ENCODE measurements around the gene CHMP2B. TPM values are rescaled to one million over a fixed set of nuclear protein-coding genes. Genes with fewer than 3 reads are reported as not detected.

The CHMP2B gene
- total RNA-seq, 1 experiment from 2014 or later: 39.3 TPM

DNA sequence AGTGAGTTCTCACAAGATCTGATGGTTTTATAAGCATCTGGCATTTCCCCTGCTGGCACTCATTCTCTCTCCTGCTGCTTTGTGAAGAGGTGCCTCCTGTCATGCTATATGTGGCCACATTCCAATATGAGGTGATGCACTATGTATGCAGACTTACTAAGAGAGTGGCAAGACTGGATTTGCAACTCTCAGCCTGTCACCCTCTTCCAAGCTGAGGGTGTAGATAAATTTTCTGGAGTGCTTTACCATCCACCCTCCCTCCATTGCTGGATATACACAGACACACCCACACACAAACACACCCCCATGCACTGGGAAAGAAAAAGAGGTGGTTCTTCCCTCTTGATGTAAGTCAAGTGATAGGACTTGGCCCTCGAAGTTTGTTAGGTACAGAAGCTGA, 30.2 kb upstream of the CHMP2B start:
- H3K79me2 ChIP-seq (ENCODE audit: insufficient read depth, low read length): no peaks in the 10 kb centered on the region
- H3K9me3 ChIP-seq (ENCODE audit: control insufficient read depth, low read depth, low read length): peaks cover 10% of the 10 kb centered on the region
- H2BK5ac ChIP-seq (ENCODE audit: insufficient read length, low read length): no peak overlapping the region
- H4K20me1 ChIP-seq (ENCODE audit: control insufficient read depth, insufficient read depth, insufficient read length): no peaks in the 10 kb centered on the region
- TF ChIP-seq, protein P1, sequence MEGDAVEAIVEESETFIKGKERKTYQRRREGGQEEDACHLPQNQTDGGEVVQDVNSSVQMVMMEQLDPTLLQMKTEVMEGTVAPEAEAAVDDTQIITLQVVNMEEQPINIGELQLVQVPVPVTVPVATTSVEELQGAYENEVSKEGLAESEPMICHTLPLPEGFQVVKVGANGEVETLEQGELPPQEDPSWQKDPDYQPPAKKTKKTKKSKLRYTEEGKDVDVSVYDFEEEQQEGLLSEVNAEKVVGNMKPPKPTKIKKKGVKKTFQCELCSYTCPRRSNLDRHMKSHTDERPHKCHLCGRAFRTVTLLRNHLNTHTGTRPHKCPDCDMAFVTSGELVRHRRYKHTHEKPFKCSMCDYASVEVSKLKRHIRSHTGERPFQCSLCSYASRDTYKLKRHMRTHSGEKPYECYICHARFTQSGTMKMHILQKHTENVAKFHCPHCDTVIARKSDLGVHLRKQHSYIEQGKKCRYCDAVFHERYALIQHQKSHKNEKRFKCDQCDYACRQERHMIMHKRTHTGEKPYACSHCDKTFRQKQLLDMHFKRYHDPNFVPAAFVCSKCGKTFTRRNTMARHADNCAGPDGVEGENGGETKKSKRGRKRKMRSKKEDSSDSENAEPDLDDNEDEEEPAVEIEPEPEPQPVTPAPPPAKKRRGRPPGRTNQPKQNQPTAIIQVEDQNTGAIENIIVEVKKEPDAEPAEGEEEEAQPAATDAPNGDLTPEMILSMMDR (conservative IDR thresholded peaks at IDR 0.05): no peak
- no peak overlapping the region for H3K56ac ChIP-seq (ENCODE audit: insufficient read length, low read depth, low read length)
- H3K36me3 Mint-ChIP-seq (ENCODE audit: insufficient read depth in 1 of 3, low read depth in 3 of 3): peaks cover 14 to 23% (median 21%) of the 10 kb centered on the region in 3 experiments
- H3K79me1 ChIP-seq (ENCODE audit: insufficient read depth, low read depth, low read length, poor library complexity, severe bottlenecking): no peaks in the 10 kb centered on the region
- no peak overlapping the region for H2BK120ac ChIP-seq (ENCODE audit: low read depth, low read length, poor library complexity, severe bottlenecking)
- H3K27ac ChIP-seq (ENCODE audit: insufficient read length, low read depth, low read length): no peak overlapping the region
- no peak overlapping the region for H4K8ac ChIP-seq (replicated peaks; ENCODE audit: insufficient read length, low read depth, low read length)
- no peaks in the 10 kb centered on the region for H3K4me1 Mint-ChIP-seq
- no peak overlapping the region for H3K23ac ChIP-seq (ENCODE audit: insufficient read length, low read depth, low read length)
- peaks cover 23 to 27% of the 10 kb centered on the region in 2 experiments for H3K9me3 Mint-ChIP-seq
- no peaks in the 10 kb centered on the region for H3K27me3 ChIP-seq (ENCODE audit: insufficient read depth, low read length)
- no peak overlapping the region for H3K9ac ChIP-seq (ENCODE audit: extremely low read depth, insufficient read length, low read length)
- DNase-seq: no peak
- H3K4ac ChIP-seq (ENCODE audit: low read depth, low read length): no peak overlapping the region
- no peak overlapping the region for H3K4me2 ChIP-seq (ENCODE audit: insufficient read depth, insufficient read length, low read length)
- no peak overlapping the region for H3K14ac ChIP-seq (ENCODE audit: insufficient read depth, low read length)
- H3K23me2 ChIP-seq (ENCODE audit: insufficient read length, low read depth, low read length, poor library complexity, severe bottlenecking): no peaks in the 10 kb centered on the region
- no peak overlapping the region for H2AFZ ChIP-seq (ENCODE audit: low read length)
- no peak overlapping the region for H2BK12ac ChIP-seq (ENCODE audit: insufficient read length, low read depth, low read length)
- H3K18ac ChIP-seq (ENCODE audit: insufficient read length, low read depth, low read length): no peak overlapping the region
- H4K91ac ChIP-seq (ENCODE audit: insufficient read length, low read depth, low read length): no peak overlapping the region
- no peak overlapping the region for H3T11ph ChIP-seq (ENCODE audit: low read length)
- H3K27ac Mint-ChIP-seq: no peak overlapping the region
- H4K5ac ChIP-seq (ENCODE audit: insufficient read length, low read depth, low read length): no peak overlapping the region
- H3K4me1 ChIP-seq (ENCODE audit: insufficient read depth, low read length): no peaks in the 10 kb centered on the region
- WGBS (ENCODE audit: extremely low coverage, insufficient read length, low lambda C conversion rate): no CpG with 5 or more reads among the region's 1 CpG
- H3K27me3 Mint-ChIP-seq (ENCODE audit: low read depth): no peaks in the 10 kb centered on the region
- no peak overlapping the region for H3K4me3 Mint-ChIP-seq
- H2BK20ac ChIP-seq (ENCODE audit: low read depth, low read length, poor library complexity, severe bottlenecking): no peak overlapping the region
- H2BK15ac ChIP-seq (ENCODE audit: low read depth, low read length): no peak overlapping the region
- H2AK5ac ChIP-seq (ENCODE audit: insufficient read length, low read length): no peak overlapping the region
